ENCODE data around the gene NACC1.

NACC1 gene

DNA sequence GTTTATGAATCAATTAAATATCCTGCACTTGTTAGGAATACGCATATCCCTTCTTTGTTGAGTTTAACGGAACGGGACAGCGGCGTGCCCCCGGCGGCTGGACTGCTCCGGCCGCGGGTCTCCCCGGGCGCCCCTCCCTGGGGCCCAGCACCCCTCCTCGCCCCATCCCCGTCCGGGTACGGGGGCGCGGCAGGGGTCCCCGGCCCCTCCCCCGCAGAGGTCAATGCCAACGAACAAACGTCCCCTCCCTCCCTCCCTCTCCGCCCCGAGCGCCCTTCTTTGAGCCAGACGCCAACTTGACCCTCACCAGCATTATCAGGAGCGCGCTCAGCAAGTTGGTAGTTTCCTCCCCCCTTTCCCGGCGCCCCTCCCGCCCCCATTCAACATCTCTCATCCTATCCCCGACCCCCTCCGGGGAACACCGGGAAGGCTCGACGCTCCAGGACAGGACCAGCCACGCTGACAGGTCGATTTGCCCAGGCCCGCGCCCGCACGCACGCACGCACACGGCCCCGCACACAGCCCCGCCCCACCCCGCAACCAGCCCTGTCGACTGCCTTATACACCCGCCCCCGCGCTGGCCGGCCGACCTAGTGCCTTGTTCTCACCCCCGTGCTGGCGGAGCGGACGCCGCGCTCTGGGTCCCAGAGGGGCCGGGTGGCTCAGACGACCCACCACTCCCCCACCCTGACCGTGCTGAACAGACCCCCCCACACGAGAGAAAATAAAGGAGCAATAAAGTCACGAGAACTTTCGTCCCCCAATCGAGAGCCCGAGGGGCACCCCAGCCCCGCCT is 20.4 kb upstream of the NACC1 start:
- peak in 1 of 42 donors; percentile 37 for DNase-seq

DNA sequence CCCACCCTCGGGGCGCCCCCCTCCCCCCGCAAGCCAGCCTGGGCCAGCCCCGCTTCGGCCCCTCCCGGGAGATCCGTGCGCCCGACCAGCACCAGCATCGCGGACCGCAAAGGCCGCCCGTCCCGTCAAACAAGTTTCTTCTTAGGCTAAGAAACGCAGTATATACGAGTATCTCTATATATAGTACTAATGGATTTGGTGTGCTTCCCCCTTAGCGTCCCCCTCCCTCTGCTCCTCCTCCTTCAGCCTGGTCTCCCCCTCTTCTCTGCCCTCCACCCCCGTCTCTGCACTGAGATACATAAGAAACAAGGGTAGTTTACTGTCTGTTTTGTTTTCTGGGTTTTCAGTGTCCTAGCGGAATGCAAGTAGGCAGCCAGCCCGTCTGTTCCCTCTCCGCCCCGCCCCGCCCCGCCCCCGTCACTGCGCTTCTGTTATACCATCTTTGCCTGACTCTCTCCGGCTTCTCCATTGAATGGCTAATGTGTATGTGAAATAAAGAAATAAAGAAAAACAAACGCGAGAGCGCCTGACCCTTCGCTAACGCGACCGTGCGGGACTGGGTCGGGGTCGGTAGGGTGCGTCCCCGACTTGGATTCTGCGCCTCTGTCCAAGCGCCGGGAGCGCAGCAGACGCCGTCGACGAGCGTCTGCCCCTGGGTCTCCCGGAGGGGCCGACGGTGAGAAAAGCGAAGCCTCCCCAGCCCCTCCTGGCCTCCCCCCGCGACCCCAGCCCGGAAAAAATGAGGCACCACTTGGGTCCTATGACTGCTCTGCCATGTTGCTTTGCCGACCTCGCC is 19.6 kb upstream of the NACC1 start:
- DNase-seq, result peak in 1 of 42 donors; percentile 3
- intact Hi-C loops (cut with DNase I), result no loop called here

More for the DNA sequence above, 20.4 kb upstream of the NACC1 start:
- intact Hi-C loops (cut with DNase I), result no loop called here

DNA sequence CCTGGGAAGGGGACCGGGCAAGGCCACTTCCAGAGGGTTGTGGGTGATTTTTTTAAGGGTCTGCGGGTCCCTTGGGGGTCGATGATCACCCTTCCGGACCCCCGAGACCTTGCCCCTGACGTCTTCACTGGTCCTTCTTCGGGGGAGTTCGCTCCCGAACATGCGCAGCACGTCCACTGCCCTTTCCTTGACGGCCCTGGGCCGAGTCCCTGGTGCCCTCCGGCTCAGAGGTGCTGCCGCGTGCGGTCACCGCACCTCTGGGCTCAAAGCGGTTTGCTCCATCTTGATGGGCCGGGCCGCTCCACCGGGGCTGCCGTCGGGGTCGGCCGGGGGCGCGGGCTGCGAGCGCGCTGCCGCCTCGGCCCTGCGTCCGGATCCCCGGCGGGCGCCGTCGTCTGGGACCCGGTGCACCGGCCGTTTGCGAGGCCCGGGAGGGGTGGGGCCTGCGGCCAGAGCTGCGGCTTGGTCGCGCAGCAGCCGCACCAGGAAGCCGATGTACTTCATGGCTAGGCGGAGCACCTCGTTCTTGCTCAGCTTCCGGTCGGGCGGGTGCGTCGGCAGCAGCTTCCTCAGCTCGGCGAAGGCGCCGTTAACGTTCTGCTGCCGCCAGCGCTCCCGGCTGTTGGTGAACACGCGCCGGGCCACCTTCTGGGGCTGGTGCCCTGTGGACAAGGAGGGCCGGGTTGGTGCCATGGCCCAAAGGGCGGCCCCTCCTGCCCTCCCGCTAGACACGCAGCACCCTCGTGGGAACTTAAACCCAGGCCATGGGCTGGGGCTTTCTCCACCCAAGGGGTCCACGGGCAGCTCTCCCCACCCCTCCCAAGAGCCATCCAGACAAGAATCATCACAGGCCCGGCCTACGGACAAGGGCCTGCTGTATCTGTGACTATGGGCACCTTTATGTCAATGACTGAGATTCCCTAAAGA is 18.7 kb upstream of the NACC1 start:
- DNase-seq, result peak in 24 of 42 donors; percentile 36 to 74 (median 56)
- intact Hi-C loops (cut with DNase I), result no loop called here

DNA sequence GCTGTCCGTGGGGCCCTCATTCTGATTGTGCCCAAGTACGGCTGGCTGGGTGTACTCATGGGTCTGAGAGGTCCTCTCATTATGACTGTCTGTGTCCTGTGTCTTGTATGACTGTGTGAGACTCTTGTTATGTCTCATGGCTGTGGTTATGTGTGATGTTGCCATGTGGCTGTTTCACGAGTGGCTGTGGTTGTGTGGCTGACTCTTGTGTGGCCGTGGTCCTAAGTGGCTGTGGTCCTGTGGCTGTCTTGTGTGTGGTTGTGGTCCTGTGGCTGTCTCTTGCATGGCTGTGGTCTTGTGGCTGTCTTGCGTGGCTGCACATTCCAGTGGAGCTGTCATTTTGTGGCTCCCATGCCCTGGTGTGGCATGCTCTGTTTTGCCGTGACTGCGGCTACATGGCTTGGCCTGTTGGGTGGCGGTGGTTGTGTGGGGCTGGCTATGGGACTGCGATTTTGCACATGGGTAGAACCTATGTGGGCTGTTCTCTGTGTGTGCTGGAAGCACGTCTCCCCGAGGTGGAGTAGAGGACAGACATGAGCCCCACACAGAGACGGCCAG is 18.0 kb upstream of the NACC1 start:
- intact Hi-C loops (cut with DNase I), result no loop called here
- no peak for DNase-seq

DNA sequence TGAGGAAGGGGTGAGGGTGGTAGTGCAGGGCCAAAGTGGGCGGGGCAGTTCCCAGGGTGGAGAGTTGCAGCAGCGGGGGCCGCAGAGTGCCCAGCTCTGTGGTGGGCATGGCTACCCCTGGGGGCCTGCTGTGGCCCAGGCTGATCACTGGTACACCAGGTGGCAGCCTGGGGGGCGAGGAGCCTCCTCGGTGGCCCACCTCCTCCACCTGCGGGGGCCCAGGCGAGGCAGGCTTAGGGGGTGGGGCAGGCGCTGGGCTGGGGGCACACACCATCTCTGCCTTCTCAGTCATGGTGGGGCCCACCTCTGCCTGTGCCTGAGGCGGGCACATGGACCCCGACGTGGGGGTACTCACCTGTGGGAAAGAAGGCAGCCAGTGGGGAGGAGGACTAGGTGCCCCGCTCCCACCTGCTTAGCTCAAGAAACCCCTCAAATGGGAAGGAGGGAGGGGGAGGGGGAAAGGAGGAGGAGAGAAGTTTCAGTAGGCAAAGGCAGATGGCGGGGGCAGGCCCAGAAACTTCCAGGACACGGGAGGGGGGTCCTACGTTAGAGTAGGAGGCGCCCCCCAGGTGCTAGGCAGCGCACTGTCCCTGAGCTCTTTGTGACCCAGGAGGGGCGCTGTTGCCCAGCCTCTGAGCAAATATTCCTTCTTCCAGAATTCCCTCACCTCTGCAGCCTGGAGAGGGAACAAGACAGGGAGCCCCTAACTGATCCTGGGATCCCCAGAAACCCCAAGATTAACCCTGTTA is 17.0 kb upstream of the NACC1 start:
- intact Hi-C loops (cut with DNase I), result no loop called here
- DNase-seq, result peak in 1 of 42 donors; percentile 11

DNA sequence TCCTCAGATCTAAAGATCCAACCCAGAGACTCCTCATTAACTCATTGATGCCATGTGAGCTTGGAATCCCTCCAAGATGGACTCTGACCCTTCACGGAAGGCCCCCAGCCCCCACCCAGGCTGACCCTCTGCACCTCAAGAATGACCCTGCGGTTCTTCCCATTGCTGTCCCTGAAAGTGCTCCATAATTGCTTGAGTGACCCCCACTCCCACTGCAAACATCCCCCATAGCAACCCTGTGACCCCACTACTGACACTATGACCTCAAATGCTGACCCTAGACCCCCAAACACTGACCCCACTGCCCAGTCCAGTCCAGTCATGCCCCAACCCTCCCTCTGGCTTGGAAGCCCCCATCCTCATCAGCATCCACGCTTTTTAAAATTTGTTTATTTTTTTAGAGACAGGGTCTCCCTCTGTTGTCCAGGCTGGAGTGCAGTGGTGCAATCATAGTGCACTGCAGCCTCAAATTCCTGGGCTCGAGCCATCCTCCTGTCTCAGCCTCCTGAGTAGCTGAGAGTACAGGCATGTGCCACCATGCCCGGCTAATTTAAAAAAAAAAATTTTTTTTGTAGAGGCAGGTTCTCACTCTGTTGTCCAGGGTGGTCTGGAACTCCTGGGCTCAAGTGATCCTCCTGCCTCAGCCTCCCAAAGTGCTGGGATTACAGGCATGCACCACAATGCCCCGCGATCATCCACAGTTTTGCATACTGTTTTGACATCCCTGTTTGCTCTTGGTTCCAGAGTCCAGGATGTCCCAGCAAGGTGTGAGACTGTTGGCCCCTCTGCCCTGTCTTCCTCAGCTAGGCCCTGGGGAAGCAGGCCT is 16.3 kb upstream of the NACC1 start:
- no peak for DNase-seq
- intact Hi-C loops (cut with DNase I), result no loop called here

DNA sequence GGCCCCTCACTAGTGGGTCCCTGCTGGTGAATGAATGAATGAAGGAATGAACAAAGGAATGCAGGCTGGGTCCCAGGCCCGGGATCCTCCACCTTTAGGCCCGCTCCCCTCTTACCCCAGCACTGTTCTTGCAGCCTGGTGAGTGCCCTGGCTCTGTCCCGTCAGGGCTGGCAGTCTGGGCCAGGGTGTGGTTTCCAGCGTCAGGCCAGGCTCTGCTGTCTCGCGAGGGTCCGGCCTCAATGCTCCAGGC is 15.7 kb upstream of the NACC1 start:
- intact Hi-C loops (cut with DNase I), result no loop called here
- no peak for DNase-seq

DNA sequence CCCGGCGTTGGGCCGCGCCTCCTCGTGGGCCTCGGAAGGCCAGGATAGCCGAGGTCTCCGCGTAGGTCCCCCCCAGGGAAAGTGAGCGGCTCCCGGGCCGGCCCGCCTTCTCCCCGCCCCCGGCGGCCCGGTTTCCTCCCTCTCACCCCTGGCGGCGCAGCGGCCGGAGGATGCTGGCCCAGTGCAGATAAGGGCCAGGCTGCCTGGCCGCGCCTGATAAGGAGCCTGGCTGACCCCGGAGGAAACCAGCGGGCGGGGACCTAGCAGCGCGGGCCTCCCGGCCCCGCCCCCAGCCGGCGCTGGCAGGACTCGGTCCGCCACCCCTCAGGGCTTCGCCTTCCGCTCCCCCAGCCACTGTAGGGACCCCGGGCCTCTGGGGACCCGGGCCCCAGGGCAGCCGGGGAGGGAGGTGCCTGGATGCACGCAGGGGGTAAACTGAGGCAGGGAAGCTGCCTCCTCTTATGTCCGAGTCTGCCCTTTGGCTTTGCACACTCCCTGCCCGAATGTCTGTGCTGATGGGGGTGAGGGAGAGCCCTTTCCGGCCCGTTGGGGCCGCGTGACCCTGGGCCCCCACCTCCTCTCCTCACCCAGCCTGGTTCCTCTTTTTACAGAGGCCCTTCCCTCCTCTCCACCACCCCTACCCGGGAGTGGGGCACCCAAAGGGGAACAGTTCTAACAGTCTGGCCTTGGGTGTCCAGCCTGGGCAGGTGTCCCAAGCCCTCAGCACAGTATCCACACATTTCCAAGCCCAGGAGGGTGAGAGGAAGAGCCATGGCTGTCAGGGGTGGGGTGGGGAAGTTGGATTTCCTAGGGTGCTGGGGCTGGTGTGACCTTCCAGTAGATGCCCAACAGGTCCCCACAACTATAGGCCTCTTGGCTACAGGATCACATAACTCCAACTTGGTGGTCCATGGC is 15.1 kb upstream of the NACC1 start, which contains the start of gene LYL1:
LYL1 (minus strand) TSS at position 193 of the 915 bp plus-strand sequence. CDS start 1,687 bp downstream, outside the sequence.
- DNase-seq, result peak in 18 of 42 donors; percentile 26 to 67 (median 54)
- intact Hi-C loops (cut with DNase I), result no loop called here

DNA sequence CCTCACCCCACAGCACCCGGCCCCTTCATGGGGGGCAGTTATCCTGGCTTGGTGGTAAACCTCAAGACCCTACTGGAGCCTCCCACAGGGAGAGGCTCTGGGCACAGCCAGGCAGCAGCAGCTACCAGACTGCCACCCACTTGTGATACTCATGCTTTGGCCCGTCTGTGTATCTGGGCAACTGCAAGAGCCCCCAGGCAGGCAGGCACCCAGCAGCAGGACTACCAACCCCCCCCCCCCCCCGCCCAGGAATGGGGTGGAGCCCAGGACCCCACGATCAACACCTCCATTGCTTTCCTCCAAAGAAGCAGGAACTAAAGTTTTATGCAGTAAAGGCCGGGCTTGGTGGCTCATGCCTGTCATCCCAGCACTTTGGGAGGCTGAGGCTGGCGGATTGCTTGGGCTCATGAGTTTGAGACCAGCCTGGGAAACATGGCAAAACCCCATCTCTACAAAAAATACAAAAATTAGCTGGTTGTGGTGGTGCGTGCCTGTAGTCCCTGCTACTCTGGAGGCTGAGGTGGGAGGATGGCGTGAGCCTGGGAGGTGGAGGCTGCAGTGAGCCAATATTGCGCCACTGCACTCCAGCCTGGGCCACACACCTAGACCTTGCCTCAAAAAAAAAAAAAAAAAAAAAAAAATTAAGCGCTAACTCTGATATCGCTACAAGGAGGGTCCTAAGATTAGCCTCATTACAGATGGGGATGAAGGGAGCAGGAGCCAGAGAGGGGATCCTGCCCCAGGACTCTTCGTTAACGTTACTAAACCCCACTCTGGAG is 14.3 kb upstream of the NACC1 start:
- DNase-seq, result no peak
- intact Hi-C loops (cut with DNase I), result no loop called here

DNA sequence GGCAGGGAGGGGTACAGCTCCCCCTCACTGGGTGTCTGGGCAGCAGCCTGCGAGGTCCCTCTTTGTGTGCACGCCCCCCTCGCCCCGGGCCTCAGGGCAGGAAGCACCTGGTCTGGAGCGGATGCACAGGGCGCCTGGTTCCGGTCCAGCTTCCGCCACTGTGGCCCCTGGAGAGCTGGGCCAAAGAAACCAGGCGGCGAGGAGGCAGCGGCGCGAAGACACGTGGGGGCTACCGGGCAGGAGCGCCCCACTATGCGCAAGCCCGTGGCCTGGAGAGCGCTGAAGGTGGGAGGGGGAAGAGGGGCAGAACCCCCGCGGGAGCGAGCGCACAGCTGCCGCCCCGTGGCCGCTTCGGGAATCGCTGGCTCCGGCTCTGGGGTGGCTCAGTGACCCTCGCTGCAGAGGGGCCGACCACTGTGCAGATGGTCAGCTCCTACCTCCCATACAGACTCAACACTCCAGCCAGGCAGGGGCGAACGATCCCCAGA is 13.7 kb upstream of the NACC1 start:
- peak in 38 of 42 donors; percentile 23 to 82 (median 60) for DNase-seq
- intact Hi-C loops (cut with DNase I), result no loop called here

DNA sequence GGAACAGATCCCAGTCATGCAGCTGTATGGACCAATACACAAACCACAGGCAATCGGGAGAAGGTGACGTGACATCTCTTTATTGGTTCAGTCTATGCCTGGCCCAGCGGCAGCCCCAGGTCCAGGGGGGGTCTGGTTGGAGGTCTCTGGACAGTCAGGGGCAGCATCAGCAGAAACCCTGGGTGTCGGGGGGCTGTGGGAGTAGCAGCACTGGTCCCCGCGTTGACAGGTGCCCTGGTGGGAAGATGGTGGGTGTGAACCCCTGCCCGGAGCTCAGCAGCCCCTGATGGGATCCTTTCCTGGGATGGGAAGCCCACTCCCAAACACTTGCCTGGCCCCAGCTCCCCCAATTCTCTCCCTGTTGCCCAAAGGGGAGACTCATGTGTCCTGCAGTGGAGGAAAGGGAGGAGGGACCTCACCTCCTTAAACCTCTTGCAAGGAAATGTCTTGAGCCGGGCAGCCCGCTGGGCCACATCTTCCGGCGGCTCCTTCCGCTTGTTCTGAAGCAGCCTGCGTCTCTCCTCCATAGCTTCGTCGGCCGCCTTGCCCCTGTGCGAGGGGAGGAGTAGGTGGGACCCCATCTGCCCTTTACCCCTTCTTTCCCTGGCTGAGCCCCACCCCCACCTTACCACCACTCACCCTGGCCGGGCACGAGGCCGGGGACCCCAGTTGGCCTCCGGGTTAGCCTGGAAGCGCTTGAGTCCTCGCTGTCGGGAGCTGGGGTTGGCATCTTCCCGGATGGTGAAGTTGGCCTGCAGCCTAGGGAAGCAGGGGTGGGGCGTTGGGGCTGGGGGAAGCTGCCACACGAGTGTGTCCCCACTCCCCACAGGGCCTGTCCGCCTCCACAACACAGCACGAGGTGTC is 13.0 kb upstream of the NACC1 start:
- intact Hi-C loops (cut with DNase I), result no loop called here
- DNase-seq, result no peak

DNA sequence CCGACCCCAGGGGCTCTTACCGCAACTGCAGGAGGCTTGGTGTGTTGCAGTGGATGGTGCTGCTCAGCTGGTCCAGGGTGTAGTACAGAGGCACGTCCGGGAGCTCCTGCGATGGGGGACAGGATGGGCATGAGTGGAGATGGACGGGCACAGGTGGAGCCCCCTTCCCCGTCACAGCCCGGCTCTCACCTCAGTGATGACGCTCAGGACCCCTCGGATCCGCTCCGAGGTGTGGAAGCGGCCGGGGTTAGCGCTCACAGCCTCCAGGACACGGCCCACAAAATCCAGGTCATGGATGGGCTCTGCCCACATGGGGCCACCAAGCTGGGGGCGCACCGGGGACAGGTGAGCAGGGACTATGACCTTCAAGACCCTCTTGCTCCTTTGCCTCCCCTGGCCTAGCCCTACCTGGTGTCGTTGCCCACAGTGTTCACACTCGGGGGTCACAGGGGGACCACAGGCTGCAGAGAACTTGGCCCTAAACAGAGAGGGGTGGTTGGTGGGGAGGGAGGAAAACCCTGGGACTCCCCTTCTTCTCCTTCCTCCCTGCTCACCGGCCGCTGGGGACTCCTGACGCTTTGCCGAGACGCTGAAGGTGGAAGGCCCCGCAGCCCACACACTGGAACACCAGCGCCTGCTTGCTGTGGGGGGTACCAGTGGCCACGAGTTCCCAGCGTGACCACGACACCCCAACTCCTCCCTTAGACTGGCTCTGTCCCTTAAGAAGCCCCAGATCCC is 8.5 kb upstream of the NACC1 start:
- no peak for DNase-seq
- intact Hi-C loops (cut with DNase I), result no loop called here

DNA sequence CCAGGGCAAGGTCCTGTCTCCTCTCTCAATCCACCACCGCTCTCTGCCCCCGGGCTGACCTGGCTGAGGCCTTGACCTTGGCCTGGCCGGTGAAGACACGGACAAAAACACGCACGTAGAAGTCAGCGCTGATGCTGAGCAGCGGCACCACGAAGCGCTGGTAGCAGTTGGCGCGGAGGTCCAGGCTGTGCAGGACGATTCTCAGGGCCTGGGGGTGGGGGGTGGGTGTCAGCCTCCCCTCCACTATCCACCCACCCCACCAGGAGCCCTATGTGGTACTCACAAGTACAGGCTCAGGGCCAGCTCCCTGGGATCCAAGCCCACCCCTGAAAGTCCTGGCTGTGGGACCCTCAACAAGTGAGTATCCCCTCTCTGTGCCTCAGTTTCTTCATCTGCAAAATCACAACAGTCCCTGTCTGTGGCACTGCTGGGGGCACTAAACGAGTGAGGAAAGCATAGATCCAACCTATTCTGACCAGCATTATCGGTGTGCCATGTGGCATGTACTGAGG is 7.9 kb upstream of the NACC1 start:
- intact Hi-C loops (cut with DNase I), result no loop called here

DNA sequence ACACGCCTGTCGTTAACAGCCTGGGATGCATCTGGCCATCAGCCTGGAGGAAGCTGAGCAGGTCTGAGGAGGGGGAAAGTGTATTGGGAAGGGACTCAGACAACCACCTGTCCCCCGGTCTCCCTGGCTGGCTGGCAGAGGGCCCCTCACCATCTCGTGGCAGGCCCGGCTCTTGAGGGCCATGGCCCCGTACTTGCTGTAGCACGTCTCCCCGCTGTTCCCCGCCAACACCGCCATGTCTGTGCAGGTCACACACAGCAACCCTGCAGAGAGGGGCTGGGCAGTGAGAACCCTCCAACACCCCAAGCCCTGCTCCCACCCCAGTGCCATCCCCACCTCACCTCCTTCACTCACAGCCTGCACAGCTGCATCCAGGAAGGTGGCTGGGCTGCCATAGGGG is 5.5 kb upstream of the NACC1 start:
- DNase-seq, result no peak
- intact Hi-C loops (cut with DNase I), result no loop called here

More for the DNA sequence above, 7.9 kb upstream of the NACC1 start:
- DNase-seq, result no peak
